Epithelial cell of esophagus (primary cell): ENCODE results near the gene SMARCC2.

Experiments used
- DNase-seq: peaks from one replicate; pipeline ENCODE4 v3.0.0; 2010; ENCODE audit warnings: low read depth
- H3K4me3 ChIP-seq: 2 replicates; pipeline ENCODE4 v1.5.1; 2011; ENCODE audit warnings: mild to moderate bottlenecking, low read length, control low read depth
- TF ChIP-seq, protein P1 (sequence below): IDR thresholded peaks from 2 replicates; pipeline ENCODE4 v1.5.1; 2011; ENCODE audit warnings: low read depth, mild to moderate bottlenecking, low read length, control low read depth, inconsistent platforms; ENCODE audit not compliant: insufficient read depth; ENCODE audit errors: missing control alignments

Gene SMARCC2

DNA sequence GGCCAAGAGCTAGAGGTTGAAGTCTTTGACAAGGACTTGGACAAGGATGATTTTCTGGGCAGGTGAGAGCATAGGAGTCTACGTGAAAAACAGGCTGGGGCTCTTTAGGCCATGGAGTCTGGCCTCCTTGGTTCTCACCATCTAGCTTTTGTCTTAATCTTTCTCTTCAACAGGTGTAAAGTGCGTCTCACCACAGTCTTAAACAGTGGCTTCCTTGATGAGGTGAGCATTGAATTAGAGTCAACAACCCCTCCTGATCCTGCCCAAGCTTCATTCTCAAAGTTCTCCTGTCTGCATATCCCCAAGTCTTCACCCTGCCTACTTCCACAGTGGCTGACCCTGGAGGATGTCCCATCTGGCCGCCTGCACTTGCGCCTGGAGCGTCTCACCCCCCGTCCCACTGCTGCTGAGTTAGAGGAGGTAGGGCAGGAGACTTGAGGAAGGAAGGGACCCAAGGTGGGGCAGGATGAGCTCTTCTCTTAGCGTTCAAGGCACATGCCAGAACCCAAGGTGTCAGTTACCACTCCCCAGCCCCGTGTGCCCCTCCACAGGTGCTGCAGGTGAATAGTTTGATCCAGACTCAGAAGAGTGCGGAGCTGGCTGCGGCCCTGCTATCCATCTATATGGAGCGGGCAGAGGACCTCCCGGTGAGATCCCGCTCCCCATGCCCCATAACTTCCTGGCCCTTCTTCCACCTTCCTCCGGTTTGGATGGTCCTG is 51.3 kb downstream of the SMARCC2 start:
- H3K4me3 ChIP-seq = no peak overlapping the region

DNA sequence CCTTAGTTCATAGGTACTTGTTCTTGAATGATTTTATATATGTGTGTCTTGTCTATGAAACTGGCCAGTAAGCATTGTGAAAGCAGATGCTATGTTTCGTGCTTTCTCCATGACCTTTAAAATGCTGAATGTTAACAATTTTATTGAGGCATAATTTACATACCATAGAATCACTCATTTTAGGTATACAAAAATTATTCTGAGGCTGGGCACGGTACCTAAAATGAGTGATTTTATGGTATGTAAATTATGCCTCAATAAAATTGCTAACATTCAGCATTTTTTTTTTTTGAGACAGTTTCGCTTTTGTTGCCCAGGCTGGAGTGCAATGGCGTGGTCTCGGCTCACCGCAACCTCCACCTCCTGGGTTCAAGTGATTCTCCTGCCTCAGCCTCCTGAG is 54.4 kb downstream of the SMARCC2 start:
- TF ChIP-seq, protein P1, sequence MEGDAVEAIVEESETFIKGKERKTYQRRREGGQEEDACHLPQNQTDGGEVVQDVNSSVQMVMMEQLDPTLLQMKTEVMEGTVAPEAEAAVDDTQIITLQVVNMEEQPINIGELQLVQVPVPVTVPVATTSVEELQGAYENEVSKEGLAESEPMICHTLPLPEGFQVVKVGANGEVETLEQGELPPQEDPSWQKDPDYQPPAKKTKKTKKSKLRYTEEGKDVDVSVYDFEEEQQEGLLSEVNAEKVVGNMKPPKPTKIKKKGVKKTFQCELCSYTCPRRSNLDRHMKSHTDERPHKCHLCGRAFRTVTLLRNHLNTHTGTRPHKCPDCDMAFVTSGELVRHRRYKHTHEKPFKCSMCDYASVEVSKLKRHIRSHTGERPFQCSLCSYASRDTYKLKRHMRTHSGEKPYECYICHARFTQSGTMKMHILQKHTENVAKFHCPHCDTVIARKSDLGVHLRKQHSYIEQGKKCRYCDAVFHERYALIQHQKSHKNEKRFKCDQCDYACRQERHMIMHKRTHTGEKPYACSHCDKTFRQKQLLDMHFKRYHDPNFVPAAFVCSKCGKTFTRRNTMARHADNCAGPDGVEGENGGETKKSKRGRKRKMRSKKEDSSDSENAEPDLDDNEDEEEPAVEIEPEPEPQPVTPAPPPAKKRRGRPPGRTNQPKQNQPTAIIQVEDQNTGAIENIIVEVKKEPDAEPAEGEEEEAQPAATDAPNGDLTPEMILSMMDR = no peak
- no peak for DNase-seq
- no peak overlapping the region for H3K4me3 ChIP-seq

More for the DNA sequence above, 51.3 kb downstream of the SMARCC2 start:
- TF ChIP-seq, protein P1 = no peak
- no peak for DNase-seq

DNA sequence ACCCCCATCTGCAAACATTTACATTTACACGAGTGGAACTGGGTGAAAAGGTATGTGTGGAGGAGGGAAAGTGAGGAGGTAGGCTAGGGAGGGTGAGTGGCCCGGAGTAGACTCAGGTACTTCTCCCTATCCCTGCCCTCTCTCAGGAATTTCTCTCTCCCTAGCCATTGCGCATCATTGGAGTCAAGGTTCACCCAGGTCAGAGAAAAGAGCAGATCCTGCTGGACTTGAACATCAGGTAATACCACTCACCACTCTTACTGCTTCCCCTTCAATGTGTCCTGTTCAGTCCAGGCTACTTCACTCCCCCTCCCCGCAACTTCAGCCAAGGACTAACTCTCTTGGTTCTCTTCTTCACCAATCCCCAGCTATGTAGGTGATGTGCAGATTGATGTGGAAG is 58.4 kb downstream of the SMARCC2 start:
- no peak for DNase-seq
- TF ChIP-seq, protein P1 = no peak
- H3K4me3 ChIP-seq = no peak overlapping the region

DNA sequence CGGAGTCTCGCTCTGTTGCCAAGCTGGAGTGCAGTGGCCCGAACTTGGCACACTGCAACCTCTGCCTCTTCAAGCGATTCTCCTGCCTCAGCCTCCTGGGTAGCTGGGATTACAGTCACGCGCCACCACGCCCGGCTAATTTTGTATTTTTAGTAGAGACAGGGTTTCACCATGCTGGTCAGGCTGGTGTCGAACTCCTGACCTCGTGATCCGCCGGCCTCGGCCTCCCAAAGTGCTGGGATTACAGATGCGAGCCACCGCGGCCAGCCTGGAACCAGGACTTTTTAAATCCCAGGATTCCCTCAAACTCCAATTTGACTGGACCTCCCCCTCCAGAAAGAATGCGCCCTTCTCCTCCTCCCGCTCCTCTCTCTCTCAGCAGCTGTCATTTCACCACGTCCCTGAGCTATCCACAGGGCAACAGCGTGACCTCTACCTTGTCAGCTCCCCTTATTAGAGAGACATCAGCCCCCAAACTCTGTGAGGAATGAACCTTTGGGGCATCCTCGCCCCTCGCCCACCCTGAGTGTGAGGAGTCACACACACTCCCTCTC is 59.3 kb downstream of the SMARCC2 start:
- TF ChIP-seq, protein P1 = no peak
- peak overlapping the region; percentile 93 for H3K4me3 ChIP-seq
- DNase-seq = no peak

DNA sequence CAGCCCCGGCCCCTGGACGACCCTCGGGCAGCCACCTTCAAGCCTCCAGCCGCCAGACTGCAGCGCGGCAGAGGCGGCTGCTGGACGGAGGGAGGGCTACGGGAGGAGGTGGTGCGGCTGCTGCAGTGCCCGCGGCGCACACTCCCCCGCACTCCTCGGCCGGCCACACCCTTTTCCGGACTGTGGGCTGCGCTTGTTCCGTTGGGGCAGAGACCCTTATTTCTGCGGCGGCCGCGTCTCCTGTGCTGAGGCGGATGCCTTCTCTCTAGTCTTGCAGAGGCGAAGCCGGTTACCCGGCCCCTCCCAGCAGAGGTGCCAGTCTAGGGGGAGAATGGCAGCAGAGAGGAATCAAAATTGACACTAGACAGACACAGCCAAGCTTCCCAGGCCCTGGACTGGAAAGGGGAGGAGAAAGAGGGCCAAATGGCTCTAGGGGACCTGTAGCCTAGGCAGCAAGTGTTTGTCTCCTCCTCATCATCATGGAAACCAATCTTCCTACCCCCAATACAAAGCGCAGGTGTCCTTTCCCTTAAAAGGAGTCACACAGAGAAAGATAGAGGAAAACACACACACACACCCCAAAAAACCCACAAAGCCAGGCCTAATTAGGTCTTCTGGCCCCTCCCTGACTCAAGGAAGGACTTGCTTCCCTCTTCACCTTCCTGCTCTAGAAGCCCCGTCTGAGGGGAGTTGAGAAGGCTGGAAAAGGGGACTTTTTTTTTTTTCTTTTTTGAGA is 59.9 kb downstream of the SMARCC2 start:
- DNase-seq = peak; percentile 57
- TF ChIP-seq, protein P1 = no peak

DNA sequence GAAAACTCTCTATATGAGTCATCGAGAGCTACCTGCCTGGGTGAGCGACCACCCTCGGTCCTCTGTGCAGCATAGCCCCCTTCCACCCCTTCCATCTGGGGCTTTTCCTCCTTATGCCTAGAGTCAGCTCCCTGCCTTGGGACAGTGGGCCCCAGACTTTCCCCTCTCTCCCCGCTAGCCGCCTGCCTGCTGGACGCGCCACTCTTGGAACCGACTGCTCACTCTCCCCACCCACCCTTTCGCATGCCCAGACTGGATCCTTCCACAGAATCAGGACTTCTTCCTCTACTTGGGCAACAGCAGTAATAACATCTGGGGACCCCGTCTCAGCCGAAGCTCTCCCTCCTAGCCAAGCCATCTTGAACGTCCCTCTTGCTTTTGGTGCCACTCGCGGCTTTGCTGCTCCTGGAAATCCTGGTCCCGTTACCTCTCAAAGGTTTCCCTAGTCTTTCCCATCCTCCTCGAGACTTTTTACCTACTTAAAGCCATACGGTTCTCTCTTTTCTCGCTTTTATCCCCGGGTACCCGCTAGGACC is 60.5 kb downstream of the SMARCC2 start:
- H3K4me3 ChIP-seq = peak overlapping the region; percentile 93
- TF ChIP-seq, protein P1 = no peak
- DNase-seq = peak; percentile 47

More for the DNA sequence above, 59.9 kb downstream of the SMARCC2 start:
- H3K4me3 ChIP-seq = peak overlapping the region; percentile 93
